Left kidney (tissue), 8 donors: ENCODE data around the gene CCDC30. TPM values are rescaled to one million over a fixed set of nuclear protein-coding genes. Genes with fewer than 3 reads are reported as not detected.

Experiments
- DNase-seq: peaks from one replicate; pipeline ENCODE4 v3.0.0-alpha.2; 2013
- long read RNA-seq, 8 donors: transcript quantifications; one replicate each; lab custom pipeline, GENCODE V29; 2026
- polyA plus RNA-seq: library from polyadenylated mRNA; unstranded; fragments of 120-200 nt; gene quantifications from one replicate; pipeline ENCODE4 v1.2.1, GENCODE V29; 2013; ENCODE audit not compliant: insufficient read length

CCDC30 gene
- 26.7 TPM for polyA plus RNA-seq
- long read RNA-seq, donor 1: 0 reads
- long read RNA-seq, donor 2: 0 reads
- long read RNA-seq, donor 3, partial matches to known transcripts: 0 of 1 reads
- long read RNA-seq, donor 3, other reads (novel, unspliced or antisense): 0 of 1 reads
- long read RNA-seq, donor 4: 0 reads
- long read RNA-seq, donor 5: 0 reads
- long read RNA-seq, donor 6: 0 reads
- long read RNA-seq, donor 7: 0 reads
- long read RNA-seq, donor 8: 0 reads

- peak; percentile 99 for DNase-seq
Measured at GRCh38 chr1:42462828-42463763, at the start of gene CCDC30. Gene CCDC30 (plus strand): TSS chr1:42463286. CDS start chr1:42480552, 17,266 bp downstream.

GRCh38 chr1:42414551-42415496 is 48.3 kb upstream of the CCDC30 start:
- no peak for DNase-seq

GRCh38 chr1:42417166-42417565 is 45.9 kb upstream of the CCDC30 start:
- DNase-seq: no peak

- DNase-seq: no peak
Measured at GRCh38 chr1:42418516-42418915, 44.6 kb upstream of the CCDC30 start.

GRCh38 chr1:42419126-42419821 is 43.8 kb upstream of the CCDC30 start:
- DNase-seq: no peak

GRCh38 chr1:42420121-42420520 is 43.0 kb upstream of the CCDC30 start:
- no peak for DNase-seq

- DNase-seq: peak; percentile 87
Measured at GRCh38 chr1:42420911-42421585, 42.0 kb upstream of the CCDC30 start.

- DNase-seq: no peak
Measured at GRCh38 chr1:42422737-42423136, 40.3 kb upstream of the CCDC30 start.

GRCh38 chr1:42423681-42424080 is 39.4 kb upstream of the CCDC30 start:
- no peak for DNase-seq

GRCh38 chr1:42424201-42424600 is 38.9 kb upstream of the CCDC30 start:
- no peak for DNase-seq

GRCh38 chr1:42427240-42427639 is 35.8 kb upstream of the CCDC30 start:
- no peak for DNase-seq

- DNase-seq: no peak
Measured at GRCh38 chr1:42429603-42430002, 33.5 kb upstream of the CCDC30 start.

GRCh38 chr1:42430286-42431135 is 32.6 kb upstream of the CCDC30 start:
- DNase-seq: no peak

- DNase-seq: no peak
Measured at GRCh38 chr1:42431514-42431913, 31.6 kb upstream of the CCDC30 start.

GRCh38 chr1:42432714-42433113 is 30.4 kb upstream of the CCDC30 start:
- no peak for DNase-seq

GRCh38 chr1:42433369-42433768 is 29.7 kb upstream of the CCDC30 start:
- DNase-seq: no peak

- no peak for DNase-seq
Measured at GRCh38 chr1:42434340-42434739, 28.7 kb upstream of the CCDC30 start.

- DNase-seq: no peak
Measured at GRCh38 chr1:42439940-42440339, 23.1 kb upstream of the CCDC30 start.

GRCh38 chr1:42442662-42443061 is 20.4 kb upstream of the CCDC30 start:
- no peak for DNase-seq

GRCh38 chr1:42449256-42449655 is 13.8 kb upstream of the CCDC30 start:
- DNase-seq: no peak
